ENCODE results near the gene ZNF341. TPM values are rescaled to one million over a fixed set of nuclear protein-coding genes. Genes with fewer than 3 reads are reported as not detected.

ZNF341 gene
- total and polyA plus RNA-seq, 3 experiments from 2014 or later = 2.6 to 5.0 (median 4.5) TPM

GRCh38 chr20:33783256-33783655, 51.5 kb downstream of the ZNF341 start:
- Mint-ChIP-seq H3K4me3 (no peak overlapping the region), H3K9me3 (no peaks in the 10 kb centered on the region), H3K36me3 (peaks cover 0 to 12% (median 5%) of the 10 kb centered on the region in 3 donors), H3K27me3 (no peaks in the 10 kb centered on the region), H3K27ac (peak overlapping the region in 2 of 8 donors; percentile 26 to 39), H3K4me1 (peaks cover 22 to 69% (median 45%) of the 10 kb centered on the region in 3 donors)
- Histone ChIP-seq H3K27me3 (ENCODE audit: insufficient read depth, low read length, poor library complexity, severe bottlenecking) (no peaks in the 10 kb centered on the region), H3K4me1 (ENCODE audit: insufficient read depth, low read length) (peaks cover 6% of the 10 kb centered on the region), H3K4me3 (ENCODE audit: low read length) (no peak overlapping the region), H3K9me3 (ENCODE audit: low read length) (no peaks in the 10 kb centered on the region), H3K27ac (ENCODE audit: low read depth, low read length) (no peak overlapping the region), H3K36me3 (ENCODE audit: insufficient read depth, low read length) (no peaks in the 10 kb centered on the region)
- ChIA-PET POLR2A (no interaction called here), CTCF (interaction anchor here (1.9 kb wide), 1 partner anchor 9 kb away, joined by 8 read pairs; no protein-coding TSS in a partner anchor)
- DNase-seq = no peak

- H3K27me3 ChIP-seq (ENCODE audit: insufficient read depth, low read length, poor library complexity, severe bottlenecking) = no peaks in the 10 kb centered on the region
- Mint-ChIP-seq H3K27ac (no peak overlapping the region), H3K36me3 (peaks cover 0 to 14% (median 9%) of the 10 kb centered on the region in 3 donors), H3K27me3 (no peaks in the 10 kb centered on the region), H3K9me3 (no peaks in the 10 kb centered on the region), H3K4me1 (peaks cover 18 to 69% (median 45%) of the 10 kb centered on the region in 3 donors), H3K4me3 (no peak overlapping the region)
- H3K4me3 ChIP-seq (ENCODE audit: low read length) = no peak overlapping the region
- peaks cover 6% of the 10 kb centered on the region for H3K4me1 ChIP-seq (ENCODE audit: insufficient read depth, low read length)
- POLR2A ChIA-PET = no interaction called here
- no peaks in the 10 kb centered on the region for H3K9me3 ChIP-seq (ENCODE audit: low read length)
- H3K27ac ChIP-seq (ENCODE audit: low read depth, low read length) = no peak overlapping the region
- CTCF ChIA-PET = no interaction called here
- no peak for DNase-seq
- H3K36me3 ChIP-seq (ENCODE audit: insufficient read depth, low read length) = no peaks in the 10 kb centered on the region
Measured at GRCh38 chr20:33783818-33784217, 52.0 kb downstream of the ZNF341 start.

GRCh38 chr20:33784225-33784624, 52.4 kb downstream of the ZNF341 start:
- ChIA-PET CTCF (no interaction called here), POLR2A (no interaction called here)
- no peaks in the 10 kb centered on the region for H3K27me3 Mint-ChIP-seq
- no peaks in the 10 kb centered on the region for H3K9me3 Mint-ChIP-seq
- no peaks in the 10 kb centered on the region for H3K36me3 ChIP-seq (ENCODE audit: insufficient read depth, low read length)
- H3K27ac ChIP-seq (ENCODE audit: low read depth, low read length) = no peak overlapping the region
- no peaks in the 10 kb centered on the region for H3K27me3 ChIP-seq (ENCODE audit: insufficient read depth, low read length, poor library complexity, severe bottlenecking)
- H3K36me3 Mint-ChIP-seq = peaks cover 0 to 12% (median 9%) of the 10 kb centered on the region in 3 donors
- H3K4me3 ChIP-seq (ENCODE audit: low read length) = no peak overlapping the region
- H3K4me1 ChIP-seq (ENCODE audit: insufficient read depth, low read length) = peaks cover 6% of the 10 kb centered on the region
- DNase-seq = no peak
- peaks cover 16 to 65% (median 42%) of the 10 kb centered on the region in 3 donors for H3K4me1 Mint-ChIP-seq
- no peaks in the 10 kb centered on the region for H3K9me3 ChIP-seq (ENCODE audit: low read length)
- H3K4me3 Mint-ChIP-seq = no peak overlapping the region
- H3K27ac Mint-ChIP-seq = no peak overlapping the region

- peak overlapping the region in 3 of 8 donors; percentile 23 to 74 (median 41) for H3K27ac Mint-ChIP-seq
- H3K36me3 Mint-ChIP-seq = peaks cover 4 to 17% (median 13%) of the 10 kb centered on the region in 3 donors
- POLR2A ChIA-PET = interaction anchor here (0.7 kb wide), 1 partner anchor 168 kb away, joined by 11 read pairs; no protein-coding TSS in a partner anchor
Measured at GRCh38 chr20:33785503-33785902, 53.7 kb downstream of the ZNF341 start.

GRCh38 chr20:33787253-33787891, 55.6 kb downstream of the ZNF341 start:
- Mint-ChIP-seq H3K27me3 (no peaks in the 10 kb centered on the region), H3K4me3 (peak overlapping the region in 2 of 7 donors; percentile 40 to 41), H3K27ac (peak overlapping the region in 5 of 8 donors; percentile 55 to 72 (median 63)), H3K9me3 (no peaks in the 10 kb centered on the region), H3K4me1 (peaks cover 17 to 51% (median 36%) of the 10 kb centered on the region in 3 donors), H3K36me3 (peaks cover 6 to 17% (median 12%) of the 10 kb centered on the region in 3 donors)
- Histone ChIP-seq H3K9me3 (ENCODE audit: low read length) (no peaks in the 10 kb centered on the region), H3K27me3 (ENCODE audit: insufficient read depth, low read length, poor library complexity, severe bottlenecking) (no peaks in the 10 kb centered on the region), H3K27ac (ENCODE audit: low read depth, low read length) (no peak overlapping the region), H3K36me3 (ENCODE audit: insufficient read depth, low read length) (no peaks in the 10 kb centered on the region), H3K4me1 (ENCODE audit: insufficient read depth, low read length) (peaks cover 6% of the 10 kb centered on the region), H3K4me3 (ENCODE audit: low read length) (no peak overlapping the region)
- CTCF ChIA-PET = no interaction called here
- no peak for DNase-seq
- POLR2A ChIA-PET = no interaction called here

More at GRCh38 chr20:33785503-33785902, 53.7 kb downstream of the ZNF341 start:
- H3K4me3 Mint-ChIP-seq = peak overlapping the region in 4 of 7 donors; percentile 12 to 59 (median 50)
- H3K27me3 Mint-ChIP-seq = no peaks in the 10 kb centered on the region
- Histone ChIP-seq H3K4me1 (ENCODE audit: insufficient read depth, low read length) (peaks cover 6% of the 10 kb centered on the region), H3K27ac (ENCODE audit: low read depth, low read length) (no peak overlapping the region), H3K9me3 (ENCODE audit: low read length) (no peaks in the 10 kb centered on the region), H3K4me3 (ENCODE audit: low read length) (no peak overlapping the region), H3K36me3 (ENCODE audit: insufficient read depth, low read length) (no peaks in the 10 kb centered on the region), H3K27me3 (ENCODE audit: insufficient read depth, low read length, poor library complexity, severe bottlenecking) (no peaks in the 10 kb centered on the region)
- CTCF ChIA-PET = no interaction called here
- peaks cover 17 to 59% (median 36%) of the 10 kb centered on the region in 3 donors for H3K4me1 Mint-ChIP-seq
- DNase-seq = no peak
- no peaks in the 10 kb centered on the region for H3K9me3 Mint-ChIP-seq

GRCh38 chr20:33788351-33789049, 56.7 kb downstream of the ZNF341 start:
- H3K4me1 ChIP-seq (ENCODE audit: insufficient read depth, low read length) = peaks cover 6% of the 10 kb centered on the region
- H3K4me3 Mint-ChIP-seq = no peak overlapping the region
- no peaks in the 10 kb centered on the region for H3K9me3 ChIP-seq (ENCODE audit: low read length)
- H3K4me1 Mint-ChIP-seq = peaks cover 17 to 49% (median 39%) of the 10 kb centered on the region in 3 donors
- peak overlapping the region in 1 of 8 donors; percentile 77 for H3K27ac Mint-ChIP-seq
- ChIA-PET CTCF (no interaction called here), POLR2A (no interaction called here)
- no peak overlapping the region for H3K4me3 ChIP-seq (ENCODE audit: low read length)
- no peaks in the 10 kb centered on the region for H3K27me3 Mint-ChIP-seq
- H3K27me3 ChIP-seq (ENCODE audit: insufficient read depth, low read length, poor library complexity, severe bottlenecking) = no peaks in the 10 kb centered on the region
- H3K9me3 Mint-ChIP-seq = no peaks in the 10 kb centered on the region
- no peak overlapping the region for H3K27ac ChIP-seq (ENCODE audit: low read depth, low read length)
- no peak for DNase-seq
- peaks cover 6 to 16% (median 12%) of the 10 kb centered on the region in 3 donors for H3K36me3 Mint-ChIP-seq
- H3K36me3 ChIP-seq (ENCODE audit: insufficient read depth, low read length) = no peaks in the 10 kb centered on the region

- Mint-ChIP-seq H3K4me1 (peaks cover 17 to 51% (median 39%) of the 10 kb centered on the region in 3 donors), H3K9me3 (no peaks in the 10 kb centered on the region), H3K27ac (peak overlapping the region in 1 of 8 donors; percentile 6), H3K36me3 (peaks cover 6 to 16% (median 12%) of the 10 kb centered on the region in 3 donors), H3K4me3 (no peak overlapping the region), H3K27me3 (no peaks in the 10 kb centered on the region)
- CTCF ChIA-PET = no interaction called here
- POLR2A ChIA-PET = interaction anchor here (0.7 kb wide), 1 partner anchor 222 kb away, joined by 6 read pairs; no protein-coding TSS in a partner anchor
- Histone ChIP-seq H3K27me3 (ENCODE audit: insufficient read depth, low read length, poor library complexity, severe bottlenecking) (no peaks in the 10 kb centered on the region), H3K4me1 (ENCODE audit: insufficient read depth, low read length) (peaks cover 6% of the 10 kb centered on the region), H3K36me3 (ENCODE audit: insufficient read depth, low read length) (no peaks in the 10 kb centered on the region), H3K9me3 (ENCODE audit: low read length) (no peaks in the 10 kb centered on the region), H3K4me3 (ENCODE audit: low read length) (no peak overlapping the region), H3K27ac (ENCODE audit: low read depth, low read length) (no peak overlapping the region)
- no peak for DNase-seq
Measured at GRCh38 chr20:33789109-33789857, 57.5 kb downstream of the ZNF341 start.

All from CD8-positive, alpha-beta memory T cell (primary cell).